Loucy (cell line): Measurements from ENCODE around the gene ATAD3C.

Experiments
- EZH2phosphoT487 ChIP-seq: fragments of 200-600 bp; IDR thresholded peaks from 2 replicates; pipeline ENCODE4 v1.6.1; 2018; ENCODE audit warnings: antibody characterized with exemption, mild to moderate bottlenecking, moderate library complexity, borderline replicate concordance
- TF ChIP-seq, protein P1 (sequence below): fragments of 200-600 bp; sonication (generic); conservative IDR thresholded peaks from 2 replicates; pipeline ENCODE4 v1.5.1; 2014; ENCODE audit warnings: mild to moderate bottlenecking, antibody characterized with exemption, low read length

DNA sequence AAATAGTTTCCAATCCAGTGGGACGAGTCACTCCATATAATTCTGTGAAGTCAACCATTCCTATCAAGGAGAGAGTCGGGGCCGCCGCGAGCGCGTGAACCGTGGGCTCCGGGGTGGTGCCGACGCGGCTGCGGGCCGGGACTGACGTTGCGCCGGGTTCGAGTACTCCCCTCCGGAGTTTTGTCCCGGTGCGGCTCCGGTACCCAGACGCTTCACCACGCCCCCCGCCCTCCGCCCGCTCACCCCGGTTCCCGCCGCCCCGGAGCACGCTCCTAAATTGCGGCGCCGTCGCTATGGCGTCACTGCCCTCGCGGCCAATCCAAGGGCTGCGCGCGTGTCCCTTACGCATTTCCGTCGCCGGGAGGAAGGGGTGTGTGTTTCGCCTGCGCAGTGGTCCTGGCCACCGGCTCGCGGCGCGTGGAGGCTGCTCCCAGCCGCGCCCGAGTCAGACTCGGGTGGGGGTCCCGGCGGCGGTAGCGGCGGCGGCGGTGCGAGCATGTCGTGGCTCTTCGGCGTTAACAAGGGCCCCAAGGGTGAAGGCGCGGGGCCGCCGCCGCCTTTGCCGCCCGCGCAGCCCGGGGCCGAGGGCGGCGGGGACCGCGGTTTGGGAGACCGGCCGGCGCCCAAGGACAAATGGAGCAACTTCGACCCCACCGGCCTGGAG is 22.0 kb downstream of the ATAD3C start, which contains the start of gene ATAD3B:
- no peak for TF ChIP-seq EZH2phosphoT487
- TF ChIP-seq, protein P1, sequence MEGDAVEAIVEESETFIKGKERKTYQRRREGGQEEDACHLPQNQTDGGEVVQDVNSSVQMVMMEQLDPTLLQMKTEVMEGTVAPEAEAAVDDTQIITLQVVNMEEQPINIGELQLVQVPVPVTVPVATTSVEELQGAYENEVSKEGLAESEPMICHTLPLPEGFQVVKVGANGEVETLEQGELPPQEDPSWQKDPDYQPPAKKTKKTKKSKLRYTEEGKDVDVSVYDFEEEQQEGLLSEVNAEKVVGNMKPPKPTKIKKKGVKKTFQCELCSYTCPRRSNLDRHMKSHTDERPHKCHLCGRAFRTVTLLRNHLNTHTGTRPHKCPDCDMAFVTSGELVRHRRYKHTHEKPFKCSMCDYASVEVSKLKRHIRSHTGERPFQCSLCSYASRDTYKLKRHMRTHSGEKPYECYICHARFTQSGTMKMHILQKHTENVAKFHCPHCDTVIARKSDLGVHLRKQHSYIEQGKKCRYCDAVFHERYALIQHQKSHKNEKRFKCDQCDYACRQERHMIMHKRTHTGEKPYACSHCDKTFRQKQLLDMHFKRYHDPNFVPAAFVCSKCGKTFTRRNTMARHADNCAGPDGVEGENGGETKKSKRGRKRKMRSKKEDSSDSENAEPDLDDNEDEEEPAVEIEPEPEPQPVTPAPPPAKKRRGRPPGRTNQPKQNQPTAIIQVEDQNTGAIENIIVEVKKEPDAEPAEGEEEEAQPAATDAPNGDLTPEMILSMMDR, result no peak
